Daoy (cell line): Measurements from ENCODE around the gene ANKRD65. TPM values are rescaled to one million over a fixed set of nuclear protein-coding genes. Genes with fewer than 3 reads are reported as not detected.
"Not testable (repeated sequence)": the region's sequence is repeated elsewhere in the genome, so short reads cannot be mapped to it uniquely, and the experiment has no call there.

Experiments used
- DNase-seq: peaks from one replicate; pipeline ENCODE4 v3.0.0-alpha.2; 2015; ENCODE audit warnings: low read depth
- total RNA-seq: library from RNA; depleted of rRNA; stranded (reverse); fragments of >200 nt; shearing (Covaris generic); gene quantifications from 2 replicates; pipeline ENCODE4 v1.2.3, GENCODE V29; 2014

Gene ANKRD65
- total RNA-seq, 1 experiment from 2014 or later = not detected

- not testable (repeated sequence) for DNase-seq
These were observed 3.1 kb downstream of the ANKRD65 start for GRCh38 chr1:1417825-1418463.

- DNase-seq = not testable (repeated sequence)
These were observed 3.7 kb downstream of the ANKRD65 start for GRCh38 chr1:1417396-1417795.

GRCh38 chr1:1415751-1416150, 5.3 kb downstream of the ANKRD65 start:
- DNase-seq = no peak

- DNase-seq = not testable (repeated sequence)
These were observed 8.7 kb downstream of the ANKRD65 start for GRCh38 chr1:1412311-1412902.

- DNase-seq = no peak
These were observed 9.4 kb downstream of the ANKRD65 start for GRCh38 chr1:1411626-1412025.

- DNase-seq = not testable (repeated sequence)
These were observed 10.8 kb downstream of the ANKRD65 start for GRCh38 chr1:1410238-1410637.

- DNase-seq = no peak
These were observed 13.3 kb downstream of the ANKRD65 start for GRCh38 chr1:1407636-1408318.

- peak; percentile 96 for DNase-seq
These were observed 14.0 kb downstream of the ANKRD65 start, which contains the start of gene MRPL20 for GRCh38 chr1:1406821-1407635. Gene MRPL20 (minus strand): TSS chr1:1407293. CDS start chr1:1407217, 76 bp downstream.

- no peak for DNase-seq
These were observed 14.8 kb downstream of the ANKRD65 start for GRCh38 chr1:1406101-1406820.

GRCh38 chr1:1403653-1404052, 17.4 kb downstream of the ANKRD65 start:
- DNase-seq = no peak

GRCh38 chr1:1402901-1403392, 18.1 kb downstream of the ANKRD65 start:
- DNase-seq = not testable (repeated sequence)

- DNase-seq = peak; percentile 63
These were observed 18.8 kb downstream of the ANKRD65 start for GRCh38 chr1:1402072-1402900.

- no peak for DNase-seq
These were observed 19.5 kb downstream of the ANKRD65 start for GRCh38 chr1:1401457-1402010.

GRCh38 chr1:1400576-1401456, 20.3 kb downstream of the ANKRD65 start:
- DNase-seq = peak; percentile 20

- peak; percentile 42 for DNase-seq
These were observed 21.1 kb downstream of the ANKRD65 start for GRCh38 chr1:1399872-1400575.

GRCh38 chr1:1399187-1399871, 21.7 kb downstream of the ANKRD65 start, which contains the start of gene CCNL2:
Gene CCNL2 (minus strand): TSS chr1:1399335. CDS start chr1:1399306, 29 bp downstream.
- DNase-seq = peak; percentile 100

- no peak for DNase-seq
These were observed 22.3 kb downstream of the ANKRD65 start for GRCh38 chr1:1398677-1399186.
